Left renal pelvis (tissue), 4 donors: ENCODE data around the gene MTMR12. TPM values are rescaled to one million over a fixed set of nuclear protein-coding genes. Genes with fewer than 3 reads are reported as not detected.

Experiments
- DNase-seq, 4 donors: peaks; one replicate each; pipeline ENCODE4 v3.0.0-alpha.2; 2013; ENCODE audit warnings: low read depth in 4 of 4, low spot score in 3 of 4
- polyA plus RNA-seq, 4 donors: library from polyadenylated mRNA; unstranded; fragments of 120-200 nt; gene quantifications; one replicate each; pipeline ENCODE4 v1.2.1, GENCODE V29; 2013; ENCODE audit not compliant: insufficient read length in 4 of 4

MTMR12 gene, protein sequence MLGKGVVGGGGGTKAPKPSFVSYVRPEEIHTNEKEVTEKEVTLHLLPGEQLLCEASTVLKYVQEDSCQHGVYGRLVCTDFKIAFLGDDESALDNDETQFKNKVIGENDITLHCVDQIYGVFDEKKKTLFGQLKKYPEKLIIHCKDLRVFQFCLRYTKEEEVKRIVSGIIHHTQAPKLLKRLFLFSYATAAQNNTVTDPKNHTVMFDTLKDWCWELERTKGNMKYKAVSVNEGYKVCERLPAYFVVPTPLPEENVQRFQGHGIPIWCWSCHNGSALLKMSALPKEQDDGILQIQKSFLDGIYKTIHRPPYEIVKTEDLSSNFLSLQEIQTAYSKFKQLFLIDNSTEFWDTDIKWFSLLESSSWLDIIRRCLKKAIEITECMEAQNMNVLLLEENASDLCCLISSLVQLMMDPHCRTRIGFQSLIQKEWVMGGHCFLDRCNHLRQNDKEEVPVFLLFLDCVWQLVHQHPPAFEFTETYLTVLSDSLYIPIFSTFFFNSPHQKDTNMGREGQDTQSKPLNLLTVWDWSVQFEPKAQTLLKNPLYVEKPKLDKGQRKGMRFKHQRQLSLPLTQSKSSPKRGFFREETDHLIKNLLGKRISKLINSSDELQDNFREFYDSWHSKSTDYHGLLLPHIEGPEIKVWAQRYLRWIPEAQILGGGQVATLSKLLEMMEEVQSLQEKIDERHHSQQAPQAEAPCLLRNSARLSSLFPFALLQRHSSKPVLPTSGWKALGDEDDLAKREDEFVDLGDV
- polyA plus RNA-seq = 10 to 100 TPM; 24.6 to 42.7 (median 34.2) TPM

GRCh38 chr5:32312595-32313332, at the start of gene MTMR12:
MTMR12 (minus strand) TSS chr5:32312939; CDS start chr5:32312838, 101 bp downstream.
- DNase-seq = peak; percentile 97 to 99 (median 98)

GRCh38 chr5:32362527-32362926, 49.8 kb upstream of the MTMR12 start:
- no peak for DNase-seq

DNA sequence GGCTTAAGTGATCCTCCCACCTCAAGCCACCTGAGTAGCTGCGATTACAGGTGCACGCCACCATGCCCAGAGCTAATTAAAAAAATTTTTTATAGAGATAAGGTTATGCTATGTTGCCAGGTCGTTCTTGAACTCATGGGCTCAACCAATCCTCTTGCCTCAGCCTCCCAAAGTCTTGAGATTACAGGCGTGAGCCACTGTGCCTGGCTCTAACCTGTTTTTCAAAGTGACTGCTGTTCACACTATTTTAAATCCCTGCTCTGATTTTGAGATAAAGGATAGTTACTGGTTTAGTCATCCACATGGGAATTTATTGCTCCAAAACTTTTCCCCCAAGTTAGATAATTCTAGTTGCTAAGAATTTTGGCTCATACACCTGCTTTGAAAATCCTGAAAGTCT, 48.2 kb upstream of the MTMR12 start:
- DNase-seq = no peak

GRCh38 chr5:32358611-32359010, 45.9 kb upstream of the MTMR12 start:
- DNase-seq = no peak

GRCh38 chr5:32357658-32358057, 44.9 kb upstream of the MTMR12 start:
- no peak for DNase-seq

DNA sequence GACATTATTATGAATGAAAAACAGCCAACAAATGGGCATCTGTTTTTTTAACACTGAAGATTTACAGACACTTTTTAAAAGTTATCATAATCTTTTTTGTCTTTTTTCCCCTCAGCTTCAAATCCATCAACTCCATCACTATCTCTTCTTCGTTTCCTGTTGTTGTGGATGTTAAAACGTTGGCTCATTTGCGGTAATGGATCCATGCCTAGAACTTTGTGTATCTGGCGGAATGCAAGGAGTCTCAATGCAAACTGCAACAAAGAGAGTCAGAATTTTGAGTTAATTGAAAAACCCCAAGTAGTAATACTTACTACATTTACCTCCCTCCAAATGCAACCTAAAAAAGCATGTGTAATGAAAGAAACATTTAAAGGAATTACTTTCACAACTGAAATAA, 42.9 kb upstream of the MTMR12 start:
- no peak for DNase-seq

GRCh38 chr5:32353420-32353819, 40.7 kb upstream of the MTMR12 start:
- DNase-seq = no peak

DNA sequence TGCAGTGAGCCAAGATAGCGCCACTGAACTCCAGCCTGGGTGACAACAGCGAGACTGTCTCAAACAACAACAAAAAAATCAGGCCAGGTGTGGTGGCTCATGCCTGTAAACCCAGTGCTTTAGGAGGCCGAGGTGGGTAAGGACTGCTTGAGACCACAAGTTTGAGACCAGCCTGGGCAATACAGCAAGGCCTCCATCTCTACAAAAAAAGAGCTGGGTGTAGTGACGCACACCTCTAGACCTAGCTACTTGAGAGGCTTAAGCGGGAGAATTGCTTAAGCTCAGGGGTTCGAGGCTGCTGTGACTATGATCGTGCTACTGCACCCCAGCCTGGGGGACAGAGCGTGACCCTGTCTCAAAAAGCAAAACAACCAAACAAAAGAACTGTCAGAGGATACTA, 39.9 kb upstream of the MTMR12 start:
- no peak for DNase-seq

DNA sequence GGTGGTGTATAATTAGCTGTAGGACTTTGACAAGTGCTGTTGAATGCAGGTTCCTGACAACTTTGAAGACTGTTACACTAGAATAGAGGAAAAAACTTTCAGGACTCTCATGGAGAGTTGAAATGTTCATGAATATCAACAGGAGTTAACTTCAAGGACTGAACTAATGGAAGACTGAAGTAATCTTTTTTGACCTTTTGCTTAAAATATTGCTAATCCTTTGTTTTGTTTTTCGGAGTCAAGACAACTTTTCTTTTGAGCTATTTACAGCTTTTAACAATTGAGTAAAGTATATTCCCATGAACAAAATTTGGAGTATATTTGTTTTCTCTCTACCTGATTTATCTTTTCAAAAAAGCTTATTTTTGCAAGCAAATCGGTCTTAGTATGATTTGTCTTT, 34.1 kb upstream of the MTMR12 start:
- DNase-seq = no peak

DNA sequence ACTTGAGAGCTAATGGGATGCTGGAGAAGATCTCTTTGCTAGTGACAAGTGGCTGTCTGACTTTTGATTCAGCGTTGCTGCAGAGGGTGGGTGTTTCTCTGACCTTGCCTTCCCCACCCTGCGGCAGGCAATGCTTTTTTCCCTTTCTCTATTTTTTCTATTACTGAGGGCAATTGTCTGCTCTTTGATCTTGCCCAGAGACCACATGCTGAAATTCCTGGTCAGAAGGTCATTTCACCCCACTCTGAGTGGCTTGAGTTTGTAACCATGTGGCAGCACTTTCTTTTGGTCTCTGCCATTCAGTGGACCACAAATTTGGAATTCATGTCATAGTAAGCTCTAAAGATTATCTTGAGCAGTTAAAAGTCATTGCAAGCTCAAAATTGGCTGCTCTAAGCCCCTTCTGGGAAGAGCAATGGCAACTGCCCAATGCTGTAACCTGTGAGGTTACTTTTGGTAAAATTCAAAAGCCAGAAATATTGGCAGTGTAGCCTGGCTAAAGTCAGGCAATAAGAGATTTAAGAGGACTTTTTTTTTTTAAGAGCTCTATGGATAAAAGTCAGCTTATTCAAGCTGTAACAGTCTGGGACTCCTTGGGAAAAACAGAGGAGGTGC, 30.4 kb upstream of the MTMR12 start:
- no peak for DNase-seq

DNA sequence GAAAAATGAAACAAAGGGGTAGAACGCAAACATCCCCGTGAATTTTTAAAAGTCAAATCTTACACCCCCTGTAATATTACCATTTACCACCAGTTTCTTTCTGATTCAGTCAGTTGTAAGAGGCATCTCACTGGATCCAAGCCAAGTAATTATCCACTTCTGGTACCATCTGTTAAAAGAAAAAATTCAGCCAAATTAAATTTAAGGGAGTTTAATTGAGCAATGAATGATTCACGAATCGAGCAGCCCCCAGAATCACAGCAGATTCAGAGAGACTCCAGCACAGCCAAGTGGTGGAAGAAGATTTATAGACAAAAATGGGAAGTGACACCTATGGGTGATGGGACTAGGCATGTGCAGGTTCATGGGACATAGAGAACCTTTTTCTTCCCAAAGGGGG, 29.9 kb upstream of the MTMR12 start:
- DNase-seq = no peak

DNA sequence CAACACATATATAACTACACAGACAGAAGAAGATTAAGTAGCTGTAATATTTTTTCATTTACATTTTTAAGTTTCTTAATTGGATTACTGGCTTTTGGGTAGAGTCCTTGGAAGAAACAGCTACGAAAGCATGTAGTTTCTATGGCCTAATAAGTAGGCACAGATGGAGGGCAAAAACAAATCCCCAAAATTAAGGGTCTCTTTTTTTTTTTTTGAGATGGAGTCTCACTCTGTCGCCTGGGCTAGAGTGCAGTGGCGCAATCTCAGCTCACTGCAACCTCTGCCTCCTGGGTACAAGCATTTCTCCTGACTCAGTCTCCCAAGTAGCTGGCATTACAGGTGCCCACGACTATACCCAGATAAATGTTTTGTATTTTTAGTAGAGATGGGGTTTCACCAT, 27.1 kb upstream of the MTMR12 start:
- no peak for DNase-seq

DNA sequence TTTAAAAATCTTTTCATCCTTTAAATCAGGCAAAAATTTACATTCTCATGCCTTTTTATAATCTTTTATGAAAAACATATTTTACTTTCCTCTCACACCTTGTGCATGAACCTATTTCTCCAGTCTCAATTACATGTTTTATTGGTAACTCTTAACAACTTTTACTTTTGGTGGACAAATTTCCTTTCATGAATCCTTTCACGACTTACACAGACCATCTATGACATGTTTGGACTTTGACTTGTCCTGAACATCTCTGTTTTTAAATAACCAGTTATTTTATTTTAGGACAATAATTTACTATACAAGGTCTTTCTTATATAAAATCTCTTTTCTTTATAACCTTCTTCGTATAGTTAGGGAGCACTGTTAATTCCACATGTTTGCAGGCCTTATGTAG, 26.5 kb upstream of the MTMR12 start:
- no peak for DNase-seq

- no peak for DNase-seq
These were observed 20.2 kb upstream of the MTMR12 start for GRCh38 chr5:32332966-32333365.

GRCh38 chr5:32332361-32332760, 19.6 kb upstream of the MTMR12 start:
- no peak for DNase-seq

- DNase-seq = no peak
These were observed 19.2 kb upstream of the MTMR12 start for GRCh38 chr5:32331935-32332274.

GRCh38 chr5:32331217-32331934, 18.6 kb upstream of the MTMR12 start:
- DNase-seq = no peak

GRCh38 chr5:32330126-32330971, 17.6 kb upstream of the MTMR12 start:
- no peak for DNase-seq

DNA sequence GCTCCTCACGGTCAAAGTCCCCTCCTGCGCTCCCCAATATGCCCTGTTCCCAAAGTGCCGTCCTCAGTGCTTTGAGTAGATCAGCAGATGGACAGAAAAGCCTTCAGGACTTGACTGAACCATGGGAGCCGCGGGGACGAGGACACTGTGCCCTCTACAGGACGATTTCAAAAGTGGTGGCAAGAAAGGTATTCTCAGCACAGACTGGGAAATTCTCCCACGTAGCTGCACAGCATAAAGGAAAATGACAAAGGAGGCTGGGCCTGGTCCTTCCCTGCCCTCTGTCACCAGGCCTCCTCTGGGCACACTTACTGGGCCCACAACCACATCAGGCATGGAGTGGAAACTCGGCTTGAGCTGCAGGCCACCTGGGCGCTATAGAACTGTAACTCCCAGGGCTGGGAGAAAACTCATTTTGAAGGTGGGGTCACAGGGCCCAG, 16.7 kb upstream of the MTMR12 start:
- no peak for DNase-seq
